Kidney capillary endothelial cell (primary cell): ENCODE measurements around the gene DHX58.

Source experiments
- DNase-seq: peaks from one replicate; pipeline ENCODE4 v3.0.0-alpha.2; 2018; ENCODE audit warnings: low spot score

DHX58 gene

GRCh38 chr17:42052346-42052877 is 60.1 kb downstream of the DHX58 start:
- DNase-seq, result no peak

GRCh38 chr17:42051645-42052044 is 60.9 kb downstream of the DHX58 start:
- DNase-seq, result no peak
